ENCODE data around the gene SPEG.

SPEG gene

DNA sequence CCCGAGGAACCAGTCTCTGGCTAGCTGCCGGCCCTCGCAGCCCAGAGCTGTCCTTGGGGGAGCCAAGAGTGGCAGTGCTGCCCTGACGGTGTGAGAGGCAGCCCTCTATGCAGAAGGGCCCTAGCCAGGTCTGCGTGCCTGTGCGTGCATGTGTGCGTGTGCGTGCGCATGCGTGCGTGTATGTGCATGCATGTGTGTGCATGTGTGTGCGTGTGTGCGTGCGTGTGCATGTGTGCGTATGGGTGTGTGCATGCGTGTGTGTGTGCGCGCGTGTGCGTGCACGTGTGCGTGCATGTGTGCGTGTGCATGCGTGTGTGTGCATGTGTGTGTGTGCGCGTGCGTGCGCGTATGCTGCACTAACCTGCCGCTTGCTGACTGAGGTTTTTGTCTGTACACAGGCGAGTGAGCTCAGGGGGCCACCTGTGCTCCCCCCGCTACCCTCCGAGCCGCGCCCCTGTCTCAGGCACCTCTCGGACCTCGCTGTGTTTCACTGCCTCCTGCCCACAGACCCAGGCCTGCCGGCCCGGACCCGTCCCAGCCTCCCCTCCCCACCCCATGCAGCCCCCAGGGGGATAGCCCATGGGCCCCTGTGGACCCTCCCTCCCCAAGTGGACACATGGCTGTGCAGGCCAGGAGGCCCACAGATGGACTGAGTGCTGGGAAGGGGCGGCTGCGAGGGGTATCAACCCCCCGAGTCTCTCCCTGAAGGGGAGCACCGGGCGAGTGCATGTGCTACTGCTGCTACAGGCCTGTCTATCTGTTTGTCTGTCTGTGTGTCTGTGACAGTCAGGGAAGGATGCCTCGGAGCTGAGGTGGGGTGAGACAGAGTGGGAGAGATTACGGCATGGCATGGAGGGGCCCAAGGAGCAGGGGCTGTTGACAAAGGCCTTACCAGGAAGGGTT, 31.3 kb downstream of the SPEG start:
- TF ChIP-seq CTCF (IDR thresholded peaks at IDR 0.05; ENCODE audit: extremely low read depth, missing control alignments) = no peak
- DNase-seq (ENCODE audit: low spot score) = no peak

- DNase-seq (ENCODE audit: low spot score) = no peak
- TF ChIP-seq CTCF (IDR thresholded peaks at IDR 0.05; ENCODE audit: extremely low read depth, missing control alignments) = no peak
Observed at GRCh38 chr2:219466816-219467735, 32.4 kb downstream of the SPEG start.

GRCh38 chr2:219467736-219468075, 33.1 kb downstream of the SPEG start:
- no peak for TF ChIP-seq CTCF (IDR thresholded peaks at IDR 0.05; ENCODE audit: extremely low read depth, missing control alignments)
- DNase-seq (ENCODE audit: low spot score) = no peak

DNA sequence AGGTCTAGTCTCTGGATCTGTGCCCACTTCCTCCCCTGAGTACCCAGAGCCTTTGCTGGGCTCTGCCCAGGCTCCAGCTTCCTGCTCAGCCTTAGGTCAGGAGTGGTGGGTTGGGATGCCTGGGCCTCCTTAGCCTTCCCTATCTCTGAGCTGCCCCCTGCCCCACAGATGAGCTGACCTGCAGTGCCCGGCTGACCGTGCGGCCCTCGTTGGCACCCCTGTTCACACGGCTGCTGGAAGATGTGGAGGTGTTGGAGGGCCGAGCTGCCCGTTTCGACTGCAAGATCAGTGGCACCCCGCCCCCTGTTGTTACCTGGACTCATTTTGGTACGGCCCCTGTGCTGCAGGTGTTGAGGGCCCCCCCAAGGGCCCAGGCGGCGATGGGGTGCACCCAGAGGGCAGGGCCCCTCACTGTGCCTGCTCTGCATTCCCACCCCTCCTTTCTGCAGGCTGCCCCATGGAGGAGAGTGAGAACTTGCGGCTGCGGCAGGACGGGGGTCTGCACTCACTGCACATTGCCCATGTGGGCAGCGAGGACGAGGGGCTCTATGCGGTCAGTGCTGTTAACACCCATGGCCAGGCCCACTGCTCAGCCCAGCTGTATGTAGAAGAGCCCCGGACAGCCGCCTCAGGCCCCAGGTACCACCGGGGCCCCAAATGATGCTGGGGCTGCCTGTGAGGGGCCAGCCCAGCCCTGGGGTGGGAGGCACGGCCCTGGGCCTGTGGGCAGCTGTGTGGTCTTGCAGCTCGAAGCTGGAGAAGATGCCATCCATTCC, 34.0 kb downstream of the SPEG start:
- no peak for DNase-seq (ENCODE audit: low spot score)
- TF ChIP-seq CTCF (IDR thresholded peaks at IDR 0.05; ENCODE audit: extremely low read depth, missing control alignments) = no peak

DNA sequence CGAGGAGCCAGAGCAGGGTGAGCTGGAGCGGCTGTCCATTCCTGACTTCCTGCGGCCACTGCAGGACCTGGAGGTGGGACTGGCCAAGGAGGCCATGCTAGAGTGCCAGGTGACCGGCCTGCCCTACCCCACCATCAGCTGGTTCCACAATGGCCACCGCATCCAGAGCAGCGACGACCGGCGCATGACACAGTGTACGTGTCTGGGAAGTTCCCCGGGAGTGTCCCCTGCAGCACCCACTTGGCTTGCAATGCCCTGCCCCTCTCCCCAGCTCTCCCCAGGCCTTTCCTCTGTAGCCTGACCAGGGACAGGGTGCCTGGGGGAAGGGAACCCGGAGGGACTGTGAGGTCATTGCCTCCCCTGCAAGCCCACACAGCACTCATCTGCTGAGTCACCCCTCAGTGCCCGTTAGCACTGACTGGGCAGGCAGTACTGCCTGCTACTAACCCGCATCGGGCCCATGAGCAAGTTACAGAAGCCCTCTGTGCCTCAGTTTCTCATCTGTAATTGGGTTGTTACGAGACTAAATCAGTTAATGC, 34.6 kb downstream of the SPEG start:
- DNase-seq (ENCODE audit: low spot score) = no peak
- no peak for TF ChIP-seq CTCF (IDR thresholded peaks at IDR 0.05; ENCODE audit: extremely low read depth, missing control alignments)

GRCh38 chr2:219470429-219470828, 35.8 kb downstream of the SPEG start:
- no peak for TF ChIP-seq CTCF (IDR thresholded peaks at IDR 0.05; ENCODE audit: extremely low read depth, missing control alignments)
- no peak for DNase-seq (ENCODE audit: low spot score)

Measured in GM20000 (cell line).